AG09319 (cell line): Measurements from ENCODE around the gene PCDHA1.

Source experiments
- DNase-seq: peaks from one replicate; pipeline ENCODE4 v3.0.0-alpha.2; 2010; ENCODE audit warnings: low read depth; ENCODE audit errors: extremely low read depth
- TF ChIP-seq, protein P1 (sequence below): IDR thresholded peaks from 2 replicates; pipeline ENCODE4 v1.5.1; 2011; ENCODE audit warnings: low read depth, mild to moderate bottlenecking, inconsistent platforms, low read length, moderate library complexity

PCDHA1 gene

DNA sequence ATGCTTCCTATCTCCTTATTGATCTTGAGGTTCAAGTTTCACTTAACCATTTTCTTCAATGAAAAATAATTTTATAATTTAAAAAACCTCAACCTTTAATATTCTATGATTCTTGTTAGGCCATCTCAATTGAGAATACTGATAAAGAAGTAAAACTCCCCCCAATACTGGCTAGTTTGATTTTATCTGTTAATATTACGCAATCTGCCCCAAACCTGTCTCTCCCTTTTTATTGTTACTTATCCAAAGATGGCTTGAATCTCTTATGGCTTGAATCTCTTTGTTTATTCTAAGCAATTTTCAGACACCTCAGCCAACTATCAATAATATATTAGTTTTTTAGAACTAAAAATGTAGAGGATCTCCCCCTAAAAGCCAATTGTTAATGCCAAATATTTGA, 176.2 kb downstream of the PCDHA1 start:
- DNase-seq = no peak

DNA sequence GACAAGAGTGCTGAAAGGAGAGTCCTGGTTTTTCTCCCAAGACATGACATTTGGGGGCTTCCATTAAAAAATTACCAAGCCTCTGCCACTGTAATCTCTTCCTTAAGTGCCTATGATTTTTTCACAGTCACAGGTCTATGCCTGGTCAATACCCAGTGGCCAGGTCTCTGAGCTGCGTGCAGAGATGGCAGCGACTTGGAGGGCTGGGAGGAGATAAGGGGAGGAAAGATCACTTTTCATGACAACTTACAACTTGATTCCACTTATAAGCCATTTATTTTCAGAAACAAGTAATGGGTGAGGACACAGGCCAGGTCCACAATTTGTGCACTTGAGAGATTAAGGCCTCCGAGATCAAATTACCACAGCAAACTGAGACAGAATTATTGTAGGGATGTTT, 178.4 kb downstream of the PCDHA1 start:
- DNase-seq = no peak
- TF ChIP-seq, protein P1, sequence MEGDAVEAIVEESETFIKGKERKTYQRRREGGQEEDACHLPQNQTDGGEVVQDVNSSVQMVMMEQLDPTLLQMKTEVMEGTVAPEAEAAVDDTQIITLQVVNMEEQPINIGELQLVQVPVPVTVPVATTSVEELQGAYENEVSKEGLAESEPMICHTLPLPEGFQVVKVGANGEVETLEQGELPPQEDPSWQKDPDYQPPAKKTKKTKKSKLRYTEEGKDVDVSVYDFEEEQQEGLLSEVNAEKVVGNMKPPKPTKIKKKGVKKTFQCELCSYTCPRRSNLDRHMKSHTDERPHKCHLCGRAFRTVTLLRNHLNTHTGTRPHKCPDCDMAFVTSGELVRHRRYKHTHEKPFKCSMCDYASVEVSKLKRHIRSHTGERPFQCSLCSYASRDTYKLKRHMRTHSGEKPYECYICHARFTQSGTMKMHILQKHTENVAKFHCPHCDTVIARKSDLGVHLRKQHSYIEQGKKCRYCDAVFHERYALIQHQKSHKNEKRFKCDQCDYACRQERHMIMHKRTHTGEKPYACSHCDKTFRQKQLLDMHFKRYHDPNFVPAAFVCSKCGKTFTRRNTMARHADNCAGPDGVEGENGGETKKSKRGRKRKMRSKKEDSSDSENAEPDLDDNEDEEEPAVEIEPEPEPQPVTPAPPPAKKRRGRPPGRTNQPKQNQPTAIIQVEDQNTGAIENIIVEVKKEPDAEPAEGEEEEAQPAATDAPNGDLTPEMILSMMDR = no peak

More for the DNA sequence above, 176.2 kb downstream of the PCDHA1 start:
- TF ChIP-seq, protein P1 = no peak

DNA sequence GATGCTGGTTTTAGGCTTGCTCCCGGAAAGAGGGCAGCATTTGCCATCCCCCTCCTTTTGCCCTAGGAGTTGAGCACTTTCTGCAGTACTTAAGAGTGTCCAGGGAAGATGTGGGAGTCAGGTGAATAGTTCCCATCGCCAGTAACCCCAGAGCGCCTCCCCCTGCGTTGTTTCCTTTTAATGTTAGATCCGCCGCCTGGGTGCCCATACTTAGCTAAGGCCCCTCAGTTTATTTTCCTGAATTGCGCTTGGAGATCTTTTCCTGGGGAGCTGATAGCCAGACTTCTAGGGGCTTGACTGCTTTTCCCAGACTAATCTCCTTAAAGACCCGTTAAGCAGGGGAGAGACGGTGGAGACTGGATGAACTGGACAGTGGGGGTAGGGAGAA, 180.0 kb downstream of the PCDHA1 start:
- TF ChIP-seq, protein P1 = no peak
- DNase-seq = no peak

DNA sequence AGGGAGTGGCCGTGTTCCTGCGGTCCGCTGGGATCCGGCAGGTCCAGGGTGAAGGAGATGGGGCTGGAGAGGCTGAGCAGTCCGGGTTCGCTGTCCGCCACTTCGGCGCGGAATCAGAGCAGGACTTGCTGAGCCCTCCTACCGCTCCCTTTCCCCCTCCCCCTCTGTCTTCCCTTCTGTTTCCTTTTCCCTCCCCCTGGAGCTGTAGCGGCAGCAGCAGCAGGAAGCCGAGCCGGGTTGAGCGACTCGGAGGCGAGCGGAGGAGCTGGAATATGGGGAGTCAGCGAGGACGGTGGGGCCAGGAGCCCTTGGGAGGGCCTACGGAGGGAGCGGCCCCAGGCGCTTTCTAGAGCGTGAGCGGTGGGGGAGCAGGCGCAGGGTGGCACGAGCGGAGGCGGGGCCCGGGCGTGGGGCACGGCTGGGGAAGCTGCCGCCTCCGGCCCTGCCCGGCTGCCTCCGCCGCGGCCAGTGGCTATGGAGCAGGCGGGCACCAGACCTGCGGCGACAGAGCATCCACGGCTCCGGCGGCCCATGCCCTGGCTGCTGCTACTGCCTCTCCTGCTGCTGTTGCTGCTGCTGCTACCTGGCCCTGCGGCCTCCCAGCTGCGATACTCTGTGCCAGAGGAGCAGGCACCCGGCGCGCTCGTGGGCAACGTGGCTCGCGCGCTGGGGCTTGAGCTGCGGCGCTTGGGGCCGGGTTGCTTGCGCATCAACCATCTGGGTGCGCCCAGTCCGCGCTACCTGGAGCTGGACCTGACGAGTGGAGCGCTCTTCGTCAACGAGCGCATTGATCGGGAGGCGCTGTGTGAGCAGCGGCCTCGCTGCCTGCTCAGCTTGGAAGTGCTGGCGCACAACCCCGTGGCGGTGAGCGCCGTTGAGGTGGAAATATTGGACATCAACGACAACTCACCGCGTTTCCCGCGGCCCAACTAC, 180.6 kb downstream of the PCDHA1 start, which contains the start of gene PCDHAC2:
TSS of gene PCDHAC2 (plus strand) at position 184 of the 933 bp plus-strand sequence. CDS start at position 475, 291 bp downstream.
- DNase-seq = no peak
- TF ChIP-seq, protein P1 = no peak

DNA sequence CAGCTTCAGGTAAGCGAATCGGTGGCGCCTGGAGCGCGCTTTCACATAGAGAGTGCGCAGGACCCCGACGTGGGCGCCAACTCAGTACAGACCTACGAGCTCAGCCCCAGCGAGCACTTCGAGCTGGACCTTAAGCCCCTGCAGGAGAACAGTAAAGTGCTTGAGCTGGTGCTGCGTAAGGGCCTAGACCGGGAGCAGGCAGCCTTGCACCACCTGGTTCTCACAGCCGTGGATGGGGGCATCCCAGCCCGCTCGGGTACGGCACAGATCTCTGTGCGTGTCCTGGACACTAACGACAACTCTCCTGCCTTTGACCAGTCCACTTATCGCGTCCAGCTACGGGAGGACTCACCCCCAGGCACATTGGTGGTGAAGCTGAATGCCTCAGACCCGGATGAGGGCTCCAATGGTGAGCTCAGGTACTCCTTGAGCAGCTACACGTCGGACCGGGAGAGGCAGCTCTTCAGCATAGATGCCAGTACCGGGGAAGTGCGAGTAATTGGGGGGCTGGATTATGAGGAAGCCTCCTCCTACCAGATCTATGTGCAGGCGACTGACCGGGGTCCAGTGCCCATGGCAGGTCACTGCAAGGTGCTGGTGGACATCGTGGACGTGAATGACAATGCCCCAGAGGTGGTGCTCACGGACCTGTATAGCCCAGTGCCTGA, 181.4 kb downstream of the PCDHA1 start:
- DNase-seq = no peak
- TF ChIP-seq, protein P1 = no peak

DNA sequence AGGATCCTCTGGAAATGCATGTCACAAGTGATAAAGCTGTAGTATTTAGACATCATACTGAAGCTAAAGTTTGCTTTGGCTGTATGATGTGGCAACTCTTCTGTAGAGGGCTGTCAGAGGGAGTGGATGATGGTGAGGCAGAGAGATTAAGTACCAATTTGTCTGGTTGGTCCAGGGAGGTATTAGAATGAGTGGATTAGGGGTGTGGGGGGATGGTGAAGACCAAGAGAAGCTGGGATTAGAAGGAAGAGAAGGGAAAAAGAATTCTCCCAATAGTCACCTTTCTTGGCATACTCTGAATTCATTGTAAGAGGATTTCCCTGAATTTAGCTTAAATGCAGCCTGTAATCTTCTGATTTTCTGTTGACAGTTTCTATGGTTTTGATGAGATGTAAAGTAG, 183.9 kb downstream of the PCDHA1 start:
- no peak for DNase-seq
- TF ChIP-seq, protein P1 = no peak

DNA sequence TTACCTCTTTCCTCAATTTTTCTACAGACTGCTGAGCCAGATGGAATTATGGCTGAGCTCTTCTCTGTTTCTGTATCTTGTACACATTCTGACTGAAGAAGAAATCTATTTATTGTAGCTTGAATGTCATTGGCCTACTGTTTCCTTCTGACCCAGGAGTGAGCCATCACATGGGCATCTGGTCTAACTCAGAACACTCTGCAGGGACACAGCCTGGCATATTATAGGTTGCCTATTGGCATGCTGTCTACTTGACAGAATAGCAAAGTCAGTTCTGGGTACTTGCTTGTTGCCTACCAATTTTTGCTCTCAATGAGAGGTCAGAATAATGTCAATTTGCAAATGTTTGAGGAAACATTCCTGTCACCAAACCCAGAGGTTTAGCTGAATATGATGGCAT, 187.6 kb downstream of the PCDHA1 start:
- DNase-seq = no peak
- TF ChIP-seq, protein P1 = no peak
